HG03342 (cell line): ENCODE data around the gene JPH2.
"Not testable (repeated sequence)": the region's sequence is repeated elsewhere in the genome, so short reads cannot be mapped to it uniquely, and the experiment has no call there.

Experiments used
- ATAC-seq: cut with Tn5 transposase; IDR thresholded peaks from one replicate; pipeline ENCODE4 v1.9.1; 2021; ENCODE audit warnings: mild to moderate bottlenecking, moderate library complexity; ENCODE audit not compliant: unreplicated experiment

Gene JPH2

GRCh38 chr20:44212792-44213191 lies 25.8 kb upstream of the JPH2 start:
- ATAC-seq, result no peak

GRCh38 chr20:44211177-44212039 lies 24.4 kb upstream of the JPH2 start:
- no peak for ATAC-seq

- ATAC-seq, result peak; percentile 82
Observed at GRCh38 chr20:44210406-44211176, 23.6 kb upstream of the JPH2 start, which contains the start of gene OSER1. Gene OSER1 (minus strand): TSS chr20:44210771. CDS start chr20:44206957, 3,814 bp downstream.

- no peak for ATAC-seq
Observed at GRCh38 chr20:44209686-44210405, 22.9 kb upstream of the JPH2 start.

GRCh38 chr20:44208770-44209169 lies 21.8 kb upstream of the JPH2 start:
- no peak for ATAC-seq

- ATAC-seq, result no peak
Observed at GRCh38 chr20:44208165-44208564, 21.2 kb upstream of the JPH2 start.

GRCh38 chr20:44207126-44207723 lies 20.2 kb upstream of the JPH2 start:
- no peak for ATAC-seq

- ATAC-seq, result no peak
Observed at GRCh38 chr20:44206132-44206531, 19.1 kb upstream of the JPH2 start.

GRCh38 chr20:44204832-44205215 lies 17.8 kb upstream of the JPH2 start:
- no peak for ATAC-seq

GRCh38 chr20:44204156-44204831 lies 17.3 kb upstream of the JPH2 start:
- ATAC-seq, result no peak

GRCh38 chr20:44203161-44203560 lies 16.2 kb upstream of the JPH2 start:
- no peak for ATAC-seq

- ATAC-seq, result no peak
Observed at GRCh38 chr20:44200983-44201382, 14.0 kb upstream of the JPH2 start.

GRCh38 chr20:44200371-44200770 lies 13.4 kb upstream of the JPH2 start:
- no peak for ATAC-seq

- no peak for ATAC-seq
Observed at GRCh38 chr20:44199877-44200276, 12.9 kb upstream of the JPH2 start.

- no peak for ATAC-seq
Observed at GRCh38 chr20:44198872-44199271, 11.9 kb upstream of the JPH2 start.

GRCh38 chr20:44196271-44196670 lies 9.3 kb upstream of the JPH2 start:
- ATAC-seq, result no peak

GRCh38 chr20:44195605-44196004 lies 8.6 kb upstream of the JPH2 start:
- no peak for ATAC-seq

- ATAC-seq, result no peak
Observed at GRCh38 chr20:44193801-44194200, 6.8 kb upstream of the JPH2 start.

- ATAC-seq, result not testable (repeated sequence)
Observed at GRCh38 chr20:44191640-44192039, 4.7 kb upstream of the JPH2 start.

GRCh38 chr20:44190197-44190852 lies 3.3 kb upstream of the JPH2 start:
- ATAC-seq, result not testable (repeated sequence)
